MM.1S (cell line): ENCODE data around the gene PPM1E.

Experiments
- DNase-seq: peaks from one replicate; pipeline ENCODE4 v3.0.0-alpha.2; 2015
- H2AFZ ChIP-seq: fragments of 300-600 bp; sonication (generic); 2 replicates; pipeline ENCODE4 v1.6.0; 2016; ENCODE audit warnings: antibody characterized with exemption, low read length
- H3F3A ChIP-seq: fragments of 300-600 bp; sonication (generic); 2 replicates; pipeline ENCODE4 v1.6.1; 2016; ENCODE audit warnings: mild to moderate bottlenecking, antibody characterized with exemption, low read length, moderate library complexity, mixed read lengths; ENCODE audit not compliant: insufficient read depth
- H3K27ac ChIP-seq: fragments of 300-600 bp; sonication (generic); 2 replicates; pipeline ENCODE4 v1.5.1; 2016; ENCODE audit warnings: mild to moderate bottlenecking, low read length
- H3K27me3 ChIP-seq: fragments of 300-600 bp; sonication (generic); replicated peaks from 2 replicates; pipeline ENCODE4 v1.6.0; 2016; ENCODE audit warnings: low read length; ENCODE audit not compliant: insufficient read depth
- H3K36me3 ChIP-seq: fragments of 300-600 bp; sonication (generic); replicated peaks from 2 replicates; pipeline ENCODE4 v1.6.1; 2016; ENCODE audit warnings: mild to moderate bottlenecking, low read length, mixed read lengths; ENCODE audit not compliant: insufficient read depth
- H3K4me1 ChIP-seq: fragments of 300-600 bp; sonication (generic); 2 replicates; pipeline ENCODE4 v1.6.1; 2016; ENCODE audit warnings: low read length, mixed read lengths
- H3K4me2 ChIP-seq: fragments of 300-600 bp; sonication (generic); 2 replicates; pipeline ENCODE4 v1.6.0; 2016; ENCODE audit warnings: low read depth, low read length
- H3K4me3 ChIP-seq: fragments of 300-600 bp; sonication (generic); 2 replicates; pipeline ENCODE4 v1.5.1; 2016; ENCODE audit warnings: low read length, mixed read lengths
- H3K79me2 ChIP-seq: fragments of 300-600 bp; sonication (generic); 2 replicates; pipeline ENCODE4 v1.6.1; 2016; ENCODE audit warnings: mixed run types, low read length, mixed read lengths
- H3K9ac ChIP-seq: fragments of 300-600 bp; sonication (generic); 2 replicates; pipeline ENCODE4 v1.6.1; 2016; ENCODE audit warnings: low read length, mixed read lengths
- H3K9me2 ChIP-seq: fragments of 300-600 bp; sonication (generic); replicated peaks from 2 replicates; pipeline ENCODE4 v1.6.1; 2016; ENCODE audit warnings: mild to moderate bottlenecking, low read length, mixed read lengths; ENCODE audit not compliant: insufficient read depth
- H3K9me3 ChIP-seq: fragments of 300-600 bp; sonication (generic); replicated peaks from 2 replicates; pipeline ENCODE4 v1.6.1; 2016; ENCODE audit warnings: mild to moderate bottlenecking, low read length, mixed read lengths; ENCODE audit not compliant: insufficient read depth
- H4K20me1 ChIP-seq: fragments of 300-600 bp; sonication (generic); 2 replicates; pipeline ENCODE4 v1.6.1; 2016; ENCODE audit warnings: mild to moderate bottlenecking, low read length, moderate library complexity, mixed read lengths; ENCODE audit not compliant: insufficient read depth
- CTCF ChIP-seq: fragments of 300-600 bp; sonication (generic); IDR thresholded peaks from 2 replicates; pipeline ENCODE4 v1.5.1; 2016; ENCODE audit warnings: antibody characterized with exemption, low read length, mixed read lengths
- EZH2 ChIP-seq: fragments of 300-600 bp; sonication (generic); optimal IDR thresholded peaks from 2 replicates; pipeline ENCODE3; 2017; ENCODE audit warnings: low read depth, mild to moderate bottlenecking, antibody characterized with exemption, low read length, mixed read lengths
- EZH2phosphoT487 ChIP-seq: fragments of 300-600 bp; sonication (generic); IDR thresholded peaks from 2 replicates; pipeline ENCODE4 v1.6.1; 2018; ENCODE audit warnings: antibody characterized with exemption, low read length

PPM1E gene

GRCh38 chr17:58995247-58995940 is 239.7 kb downstream of the PPM1E start:
- no peaks in the 10 kb centered on the region for H3K9me3 ChIP-seq
- no peaks in the 10 kb centered on the region for H3K79me2 ChIP-seq
- no peaks in the 10 kb centered on the region for H3K9me2 ChIP-seq
- H3K36me3 ChIP-seq = no peaks in the 10 kb centered on the region
- no peak overlapping the region for H3K4me3 ChIP-seq
- H2AFZ ChIP-seq = no peak overlapping the region
- no peak overlapping the region for H3K4me2 ChIP-seq
- no peaks in the 10 kb centered on the region for H3K4me1 ChIP-seq
- H3K27me3 ChIP-seq = no peaks in the 10 kb centered on the region
- H4K20me1 ChIP-seq = no peaks in the 10 kb centered on the region
- H3K9ac ChIP-seq = no peak overlapping the region
- no peak overlapping the region for H3K27ac ChIP-seq
- no peaks in the 10 kb centered on the region for H3F3A ChIP-seq
- no peak for TF ChIP-seq EZH2
- no peak for TF ChIP-seq CTCF
- TF ChIP-seq EZH2phosphoT487 = no peak
- DNase-seq = no peak

- TF ChIP-seq CTCF (no peak), EZH2 (no peak), EZH2phosphoT487 (no peak)
- Histone ChIP-seq H3K9me3 (no peaks in the 10 kb centered on the region), H2AFZ (no peak overlapping the region), H3K4me2 (no peak overlapping the region), H3K9ac (no peak overlapping the region), H3K36me3 (no peaks in the 10 kb centered on the region), H3K9me2 (no peaks in the 10 kb centered on the region), H3K4me3 (no peak overlapping the region), H4K20me1 (no peaks in the 10 kb centered on the region), H3K27ac (no peak overlapping the region), H3F3A (no peaks in the 10 kb centered on the region), H3K4me1 (no peaks in the 10 kb centered on the region), H3K27me3 (no peaks in the 10 kb centered on the region), H3K79me2 (no peaks in the 10 kb centered on the region)
- no peak for DNase-seq
These were observed 241.3 kb downstream of the PPM1E start for GRCh38 chr17:58996968-58997367.

GRCh38 chr17:58997756-58998553 is 242.3 kb downstream of the PPM1E start:
- no peak for DNase-seq
- TF ChIP-seq CTCF (no peak), EZH2 (no peak), EZH2phosphoT487 (no peak)
- no peak overlapping the region for H3K4me3 ChIP-seq
- H3K27me3 ChIP-seq = no peaks in the 10 kb centered on the region
- H3K79me2 ChIP-seq = no peaks in the 10 kb centered on the region
- H3K9me3 ChIP-seq = no peaks in the 10 kb centered on the region
- H3K27ac ChIP-seq = no peak overlapping the region
- H4K20me1 ChIP-seq = no peaks in the 10 kb centered on the region
- H3F3A ChIP-seq = no peaks in the 10 kb centered on the region
- H3K36me3 ChIP-seq = no peaks in the 10 kb centered on the region
- H3K4me2 ChIP-seq = no peak overlapping the region
- H3K9ac ChIP-seq = no peak overlapping the region
- no peak overlapping the region for H2AFZ ChIP-seq
- H3K9me2 ChIP-seq = no peaks in the 10 kb centered on the region
- no peaks in the 10 kb centered on the region for H3K4me1 ChIP-seq
